A549 (cell line): ENCODE results near the gene NKAIN4. TPM values are rescaled to one million over a fixed set of nuclear protein-coding genes. Genes with fewer than 3 reads are reported as not detected.

Experiments
- ATAC-seq, 2 experiments: fragments of 200-7000 bp in 1 of 2; fragments of >200 bp in 1 of 2; cut with Nextera tagmentation in 1 of 2; cut with Tn5 transposase in 1 of 2; 3 replicates each; pipeline versions ENCODE4 v1.8.0 to v1.9.1; 2018 to 2020; ENCODE audit warnings: mild to moderate bottlenecking in 1 of 2, moderate library complexity in 1 of 2
- CTCF ChIA-PET: fragments of 300-600 bp; sonication (Branson Sonifier 250); formaldehyde crosslinking; extraction: SDS; loops from one replicate; lab custom pipeline; 2021; ENCODE audit warnings: antibody characterized with exemption, inconsistent platforms; lab: Yijun Ruan, JAX
- POLR2A ChIA-PET: fragments of 350-600 bp; formaldehyde crosslinking; extraction: SDS; loops from one replicate; lab custom pipeline; 2021; ENCODE audit warnings: antibody characterized with exemption, inconsistent platforms; lab: Yijun Ruan, JAX
- DNase-seq, 2 experiments: peaks; one replicate each; pipeline versions ENCODE4 v3.0.0 to v3.0.0-alpha.2; 2011 to 2016; ENCODE audit warnings: low read depth in 1 of 2, low spot score in 1 of 2
- FAIRE-seq: peaks from 2 replicates; lab custom pipeline; 2011; peaks lifted over from hg19 to GRCh38; lab: Jason Lieb, UNC
- H3K27ac ChIP-seq, 2 experiments: fragments of >200 bp; sonication (Bioruptor Twin); formaldehyde crosslinking; 3 replicates each; pipeline ENCODE4 v1.5.1; 2016 to 2017
- H3K4me1 ChIP-seq: fragments of >200 bp; sonication (Bioruptor Twin); formaldehyde crosslinking; 3 replicates; pipeline ENCODE4 v1.6.1; 2016
- H3K4me2 ChIP-seq: fragments of >200 bp; sonication (Bioruptor Twin); formaldehyde crosslinking; 3 replicates; pipeline ENCODE4 v1.6.1; 2016
- H3K4me3 ChIP-seq: fragments of >200 bp; sonication (Bioruptor Twin); formaldehyde crosslinking; 3 replicates; pipeline ENCODE4 v1.5.1; 2016
- H3K9me3 ChIP-seq: fragments of >200 bp; sonication (Bioruptor Twin); formaldehyde crosslinking; 3 replicates; pipeline ENCODE4 v1.6.1; 2016
- EHF ChIP-seq: fragments of 250-450 bp; sonication (Bioruptor Pico); IDR thresholded peaks from 2 replicates; pipeline ENCODE4 v1.5.0; 2020; ENCODE audit warnings: mild to moderate bottlenecking
- EP300 ChIP-seq, 2 experiments: fragments of >200 bp; sonication (Bioruptor Twin); formaldehyde crosslinking; IDR thresholded peaks; 2 replicates in 1 of 2; 3 replicates in 1 of 2; pipeline ENCODE4 v1.6.1; 2016 to 2017
- FOSL2 ChIP-seq, 2 experiments: fragments of 450-650 bp in 1 of 2; fragments of >200 bp in 1 of 2; sonication (Bioruptor Twin) in 1 of 2; formaldehyde crosslinking; IDR thresholded peaks; 2 replicates each; pipeline versions ENCODE4 v1.5.0 to v1.6.1; 2016 to 2020; ENCODE audit warnings: mild to moderate bottlenecking in 1 of 2, moderate library complexity in 1 of 2
- GATA3 ChIP-seq: IDR thresholded peaks from 2 replicates; pipeline ENCODE4 v1.6.1; 2012; ENCODE audit warnings: borderline replicate concordance
- HOXA7 ChIP-seq: fragments of 250-450 bp; sonication (Bioruptor Pico); IDR thresholded peaks from 2 replicates; pipeline ENCODE4 v1.5.0; 2020; ENCODE audit warnings: mild to moderate bottlenecking, moderate library complexity
- HOXB13 ChIP-seq: fragments of 250-450 bp; sonication (Bioruptor Pico); IDR thresholded peaks from 2 replicates; pipeline ENCODE4 v1.5.0; 2020; ENCODE audit warnings: low read depth, mild to moderate bottlenecking, moderate library complexity
- JUN ChIP-seq, 2 experiments: fragments of >200 bp; sonication (Bioruptor Twin); formaldehyde crosslinking; IDR thresholded peaks; 2 replicates in 1 of 2; 3 replicates in 1 of 2; pipeline ENCODE4 v1.6.1; 2016 to 2017
- KDM5A ChIP-seq: fragments of 200-600 bp; sonication (generic); IDR thresholded peaks from 2 replicates; pipeline ENCODE4 v1.6.1; 2016; ENCODE audit warnings: antibody characterized with exemption, mild to moderate bottlenecking
- MAFK ChIP-seq: fragments of 450-650 bp; IDR thresholded peaks from 2 replicates; pipeline ENCODE4 v1.6.1; 2014; ENCODE audit not compliant: partially characterized antibody
- MAZ ChIP-seq: fragments of 150-350 bp; IDR thresholded peaks from 2 replicates; pipeline ENCODE4 v1.6.1; 2014; ENCODE audit warnings: antibody characterized with exemption, low read depth, low read length, borderline replicate concordance
- NFE2L2 ChIP-seq: fragments of 150-350 bp; conservative IDR thresholded peaks from 2 replicates; pipeline ENCODE4 v1.6.1; 2014; ENCODE audit warnings: low read length
- NPAS2 ChIP-seq: fragments of 250-450 bp; sonication (Bioruptor Pico); IDR thresholded peaks from 2 replicates; pipeline ENCODE4 v1.8.0; 2022; ENCODE audit warnings: mild to moderate bottlenecking, moderate library complexity, borderline replicate concordance
- NR3C1 ChIP-seq: fragments of >200 bp; sonication (Bioruptor Twin); formaldehyde crosslinking; IDR thresholded peaks from 3 replicates; pipeline ENCODE4 v1.6.1; 2017
- PBX3 ChIP-seq: IDR thresholded peaks from 2 replicates; pipeline ENCODE4 v1.6.1; 2012
- POLR2A ChIP-seq: IDR thresholded peaks from 2 replicates; pipeline ENCODE4 v1.6.1; 2012; ENCODE audit warnings: mild to moderate bottlenecking, low read length
- POLR2AphosphoS2 ChIP-seq: conservative IDR thresholded peaks from 2 replicates; pipeline ENCODE4 v1.6.1; 2012; ENCODE audit warnings: low read length, improper control_type of control experiment, inconsistent platforms
- RAD21 ChIP-seq, 2 experiments: fragments of >200 bp in 1 of 2; sonication (Bioruptor Twin) in 1 of 2; formaldehyde crosslinking in 1 of 2; IDR thresholded peaks in 1 of 2; conservative IDR thresholded peaks in 1 of 2; 2 replicates in 1 of 2; 3 replicates in 1 of 2; pipeline ENCODE4 v1.6.1; 2012 to 2018; ENCODE audit warnings: inconsistent platforms in 1 of 2
- RARB ChIP-seq: fragments of 250-450 bp; sonication (Bioruptor Pico); IDR thresholded peaks from 2 replicates; pipeline ENCODE4 v1.8.0; 2021; ENCODE audit warnings: mild to moderate bottlenecking, moderate library complexity
- RCOR1 ChIP-seq: fragments of 150-350 bp; IDR thresholded peaks from 2 replicates; pipeline ENCODE4 v1.6.1; 2014; ENCODE audit warnings: antibody characterized with exemption, low read length, low read depth
- RFX5 ChIP-seq: fragments of 450-650 bp; IDR thresholded peaks from 2 replicates; pipeline ENCODE4 v1.7.1; 2014; ENCODE audit warnings: antibody characterized with exemption, mild to moderate bottlenecking, moderate library complexity
- RNF2 ChIP-seq: fragments of 200-600 bp; sonication (generic); IDR thresholded peaks from 2 replicates; pipeline ENCODE4 v1.6.1; 2016; ENCODE audit warnings: low read depth, mild to moderate bottlenecking, antibody characterized with exemption, moderate library complexity, borderline replicate concordance
- SMC3 ChIP-seq: fragments of >200 bp; sonication (Bioruptor Twin); formaldehyde crosslinking; IDR thresholded peaks from 3 replicates; pipeline ENCODE4 v1.6.1; 2018; ENCODE audit warnings: inconsistent platforms
- TFCP2L1 ChIP-seq: fragments of 250-450 bp; sonication (Bioruptor Pico); IDR thresholded peaks from 2 replicates; pipeline ENCODE4 v1.5.0; 2021; ENCODE audit warnings: mild to moderate bottlenecking
- ZNF302 ChIP-seq: fragments of 250-450 bp; sonication (Bioruptor Pico); IDR thresholded peaks from 2 replicates; pipeline ENCODE4 v1.9.0; 2021; ENCODE audit warnings: inconsistent platforms, mild to moderate bottlenecking, moderate library complexity
- WGBS: methylation state at CpG from one replicate; pipeline ENCODE4 v1.1.6; 2017; ENCODE audit errors: missing lambda C conversion rate; 5-methylcytosine and 5-hydroxymethylcytosine counted together
- polyA plus RNA-seq, 4 experiments: library from polyadenylated mRNA; depleted of rRNA in 3 of 4; stranded (reverse); fragments of >200 nt; fragmentation: RNase III in 1 of 4; extraction: RNeasy Plus Mini Kit Qiagen cat#74134 plus additional on column Dnase treatment in 1 of 4; gene quantifications; 2 replicates in 3 of 4; 3 replicates in 1 of 4; pipeline ENCODE4 v1.2.3, GENCODE V29; 2011 to 2017
- TF ChIP-seq, protein P1 (sequence below): fragments of 200-600 bp; sonication (generic); IDR thresholded peaks from 2 replicates; pipeline ENCODE4 v1.6.1; 2016; ENCODE audit warnings: antibody characterized with exemption, mild to moderate bottlenecking, moderate library complexity
- TF ChIP-seq, protein P2 (sequence below): IDR thresholded peaks from 2 replicates; pipeline ENCODE4 v1.6.1; 2012

The NKAIN4 gene
- polyA plus RNA-seq, 2 of the 4 experiments (the other 2 are of a cell fraction): 5.8 to 9.7 TPM

GRCh38 chr20:63210011-63210605 lies 44.2 kb downstream of the NKAIN4 start:
- TF ChIP-seq NFE2L2: no peak
- TF ChIP-seq RARB: no peak
- TF ChIP-seq PBX3: no peak
- no peak for TF ChIP-seq POLR2A
- no peak for TF ChIP-seq EP300 (IDR thresholded peaks at IDR 0.05)
- TF ChIP-seq RFX5: no peak
- no peak for TF ChIP-seq EHF
- TF ChIP-seq RAD21 (conservative IDR thresholded peaks at IDR 0.05 in 1 of 2, IDR thresholded peaks at IDR 0.05 in 1 of 2): no peak
- TF ChIP-seq HOXB13 (CRISPR knock-in tag): no peak
- TF ChIP-seq NPAS2 (CRISPR knock-in tag): no peak
- no peak for TF ChIP-seq POLR2AphosphoS2
- no peak for TF ChIP-seq RCOR1
- TF ChIP-seq, protein P1, sequence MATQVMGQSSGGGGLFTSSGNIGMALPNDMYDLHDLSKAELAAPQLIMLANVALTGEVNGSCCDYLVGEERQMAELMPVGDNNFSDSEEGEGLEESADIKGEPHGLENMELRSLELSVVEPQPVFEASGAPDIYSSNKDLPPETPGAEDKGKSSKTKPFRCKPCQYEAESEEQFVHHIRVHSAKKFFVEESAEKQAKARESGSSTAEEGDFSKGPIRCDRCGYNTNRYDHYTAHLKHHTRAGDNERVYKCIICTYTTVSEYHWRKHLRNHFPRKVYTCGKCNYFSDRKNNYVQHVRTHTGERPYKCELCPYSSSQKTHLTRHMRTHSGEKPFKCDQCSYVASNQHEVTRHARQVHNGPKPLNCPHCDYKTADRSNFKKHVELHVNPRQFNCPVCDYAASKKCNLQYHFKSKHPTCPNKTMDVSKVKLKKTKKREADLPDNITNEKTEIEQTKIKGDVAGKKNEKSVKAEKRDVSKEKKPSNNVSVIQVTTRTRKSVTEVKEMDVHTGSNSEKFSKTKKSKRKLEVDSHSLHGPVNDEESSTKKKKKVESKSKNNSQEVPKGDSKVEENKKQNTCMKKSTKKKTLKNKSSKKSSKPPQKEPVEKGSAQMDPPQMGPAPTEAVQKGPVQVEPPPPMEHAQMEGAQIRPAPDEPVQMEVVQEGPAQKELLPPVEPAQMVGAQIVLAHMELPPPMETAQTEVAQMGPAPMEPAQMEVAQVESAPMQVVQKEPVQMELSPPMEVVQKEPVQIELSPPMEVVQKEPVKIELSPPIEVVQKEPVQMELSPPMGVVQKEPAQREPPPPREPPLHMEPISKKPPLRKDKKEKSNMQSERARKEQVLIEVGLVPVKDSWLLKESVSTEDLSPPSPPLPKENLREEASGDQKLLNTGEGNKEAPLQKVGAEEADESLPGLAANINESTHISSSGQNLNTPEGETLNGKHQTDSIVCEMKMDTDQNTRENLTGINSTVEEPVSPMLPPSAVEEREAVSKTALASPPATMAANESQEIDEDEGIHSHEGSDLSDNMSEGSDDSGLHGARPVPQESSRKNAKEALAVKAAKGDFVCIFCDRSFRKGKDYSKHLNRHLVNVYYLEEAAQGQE: no peak
- Histone ChIP-seq H3K4me1 (peaks cover 43% of the 10 kb centered on the region), H3K4me2 (no peak overlapping the region), H3K4me3 (no peak overlapping the region), H3K27ac (no peak overlapping the region), H3K9me3 (no peaks in the 10 kb centered on the region)
- DNase-seq: no peak
- WGBS: 86% methylated on average over 10 of the region's 11 CpGs
- ChIA-PET POLR2A (interaction anchor here (0.7 kb wide), 1 partner anchor 15 kb away, joined by 4 read pairs; no protein-coding TSS in a partner anchor), CTCF (interaction anchor here (1.2 to 1.4 kb wide), 2 partner anchors 10 to 13 kb away, joined by 3 to 10 read pairs; no protein-coding TSS in a partner anchor)
- no peak for FAIRE-seq
- no peak for ATAC-seq

- POLR2A ChIA-PET: no interaction called here
Measured at GRCh38 chr20:63208346-63208909, 45.8 kb downstream of the NKAIN4 start.

DNA sequence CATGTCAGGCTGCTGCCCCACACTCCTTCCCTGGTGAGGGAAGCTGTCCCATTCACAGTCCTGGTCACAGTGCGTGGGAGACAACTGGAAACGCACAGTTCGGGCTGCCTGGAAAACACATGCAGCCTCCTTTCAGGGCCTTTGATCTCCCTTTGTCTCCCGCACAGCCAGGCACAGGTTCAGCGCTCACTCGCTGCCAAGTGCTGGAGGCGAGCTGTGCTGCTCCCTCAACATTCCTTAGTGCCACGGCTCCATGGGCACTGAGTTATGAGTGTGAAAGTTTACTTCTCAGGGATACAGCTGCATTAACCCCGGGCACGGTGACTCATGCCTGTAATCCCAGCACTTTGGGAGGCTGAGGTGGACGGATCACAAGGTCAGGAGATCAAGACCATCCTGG lies 47.4 kb downstream of the NKAIN4 start:
- CTCF ChIA-PET: interaction anchor here (1.2 to 5.9 kb wide), 5 partner anchors 7 to 29 kb away, joined by 3 to 37 read pairs (median 6); partner anchors contain the start of gene YTHDF1
- POLR2A ChIA-PET: no interaction called here
- ATAC-seq: no peak
- Histone ChIP-seq H3K4me2 (no peak overlapping the region), H3K4me1 (peaks cover 13% of the 10 kb centered on the region; the same call in 1 of the 3 replicates), H3K9me3 (no peaks in the 10 kb centered on the region), H3K27ac (no peak overlapping the region), H3K4me3 (no peak overlapping the region)
- FAIRE-seq: no peak
- DNase-seq: no peak
- 62% methylated on average over 10 of the region's 11 CpGs for WGBS
- no peak for TF ChIP-seq MAZ
- TF ChIP-seq FOSL2 (IDR thresholded peaks at IDR 0.05): no peak
- no peak for TF ChIP-seq FOSL2 (CRISPR knock-in tag; IDR thresholded peaks at IDR 0.05)
- TF ChIP-seq GATA3: no peak
- no peak for TF ChIP-seq MAFK
- no peak for TF ChIP-seq SMC3
- TF ChIP-seq, protein P1: no peak
- TF ChIP-seq RNF2: no peak
- no peak for TF ChIP-seq JUN (IDR thresholded peaks at IDR 0.05)
- no peak for TF ChIP-seq HOXA7 (CRISPR knock-in tag)
- no peak for TF ChIP-seq TFCP2L1 (CRISPR knock-in tag)
- TF ChIP-seq NR3C1: no peak

More at GRCh38 chr20:63208346-63208909, 45.8 kb downstream of the NKAIN4 start:
- WGBS: 93% methylated on average over 5 of the region's 6 CpGs
- H3K9me3 ChIP-seq: no peaks in the 10 kb centered on the region
- DNase-seq: no peak
- CTCF ChIA-PET: interaction anchor here (1.1 to 1.7 kb wide), 2 partner anchors 9 to 25 kb away, joined by 5 read pairs; no protein-coding TSS in a partner anchor
- H3K4me2 ChIP-seq: no peak overlapping the region
- TF ChIP-seq KDM5A: no peak
- TF ChIP-seq, protein P2, sequence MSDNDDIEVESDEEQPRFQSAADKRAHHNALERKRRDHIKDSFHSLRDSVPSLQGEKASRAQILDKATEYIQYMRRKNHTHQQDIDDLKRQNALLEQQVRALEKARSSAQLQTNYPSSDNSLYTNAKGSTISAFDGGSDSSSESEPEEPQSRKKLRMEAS: no peak
- TF ChIP-seq MAFK: peak; percentile 41
- TF ChIP-seq ZNF302 (CRISPR knock-in tag): no peak
- no peak for ATAC-seq
- no peak for FAIRE-seq
- H3K4me3 ChIP-seq: no peak overlapping the region
- no peak overlapping the region for H3K27ac ChIP-seq
- H3K4me1 ChIP-seq: peaks cover 28% of the 10 kb centered on the region; the same call in 2 of the 3 replicates
